ENCODE results near the gene TEKT2.

TEKT2 gene

DNA sequence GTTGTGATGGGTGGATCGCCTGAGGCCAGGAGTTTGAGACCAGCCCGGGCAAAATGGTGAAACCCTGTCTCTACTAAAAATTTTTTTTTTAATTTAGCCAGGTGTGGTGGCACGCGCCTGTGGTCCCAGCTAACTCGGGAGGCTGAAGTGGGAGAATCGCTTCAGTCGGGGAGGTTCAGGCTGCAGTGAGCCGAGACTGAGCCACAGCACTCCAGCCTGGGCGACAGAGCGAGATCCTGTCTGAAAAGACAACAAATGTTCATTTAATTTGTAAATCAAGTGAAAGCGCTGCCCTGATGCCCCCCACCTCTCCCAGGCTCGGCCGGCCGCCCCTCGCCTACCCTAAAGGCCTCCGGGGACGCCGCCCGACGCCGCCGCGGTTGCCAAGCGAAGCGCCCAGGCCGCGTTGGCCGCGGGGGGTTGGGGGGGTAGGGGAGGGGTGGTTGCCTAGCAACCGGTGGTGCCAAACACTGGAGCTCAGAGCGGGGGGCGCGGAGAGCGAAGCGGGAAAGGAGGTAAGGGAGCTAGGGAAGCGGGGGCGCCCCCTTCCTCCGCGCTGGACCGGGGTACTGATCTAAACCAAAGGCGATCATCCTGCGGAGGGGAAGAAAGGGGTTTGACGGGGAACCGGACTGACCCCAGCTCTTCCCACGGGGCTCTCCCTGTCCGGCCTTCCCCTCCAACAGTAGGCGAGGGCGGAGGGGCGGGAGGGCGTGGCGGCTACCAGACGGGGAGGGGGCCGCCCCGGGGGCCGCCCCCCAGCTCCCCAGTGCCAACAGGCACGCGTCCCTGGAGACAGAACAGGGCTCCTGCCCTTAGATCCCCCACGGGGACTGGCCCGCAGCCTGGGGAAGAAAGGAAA lies at the start of gene TEKT2:
TSS of gene TEKT2 (plus strand) at position 460 of the 862 bp plus-strand sequence. CDS start 828 bp downstream, outside the sequence.
- no peak for DNase-seq (ENCODE audit: low read depth in 3 of 3)

- no peak for DNase-seq (ENCODE audit: low read depth in 3 of 3)
These were observed 49.2 kb upstream of the TEKT2 start for GRCh38 chr1:36034692-36035091.

DNA sequence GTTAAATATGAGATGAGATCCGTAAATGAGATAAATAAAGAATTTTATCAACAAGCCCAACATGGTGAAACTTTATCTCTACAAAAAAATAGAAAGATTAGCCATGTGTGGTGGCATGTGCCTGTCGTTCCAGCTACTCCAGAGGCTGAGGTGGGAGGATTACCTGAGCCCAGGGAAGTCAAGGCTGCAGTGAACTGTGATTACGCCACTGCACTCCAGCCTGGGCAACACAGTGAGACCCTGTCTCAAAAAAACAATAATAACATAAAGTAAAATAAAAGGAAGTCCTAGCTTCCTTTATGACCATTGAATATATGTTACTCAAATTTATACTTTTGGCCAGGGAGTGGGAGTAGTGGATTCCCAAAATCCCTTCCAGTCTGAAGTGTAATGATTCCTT lies 48.7 kb upstream of the TEKT2 start:
- no peak for DNase-seq (ENCODE audit: low read depth in 3 of 3)

- no peak for DNase-seq (ENCODE audit: low read depth in 3 of 3)
These were observed 43.7 kb upstream of the TEKT2 start for GRCh38 chr1:36040238-36040637.

DNA sequence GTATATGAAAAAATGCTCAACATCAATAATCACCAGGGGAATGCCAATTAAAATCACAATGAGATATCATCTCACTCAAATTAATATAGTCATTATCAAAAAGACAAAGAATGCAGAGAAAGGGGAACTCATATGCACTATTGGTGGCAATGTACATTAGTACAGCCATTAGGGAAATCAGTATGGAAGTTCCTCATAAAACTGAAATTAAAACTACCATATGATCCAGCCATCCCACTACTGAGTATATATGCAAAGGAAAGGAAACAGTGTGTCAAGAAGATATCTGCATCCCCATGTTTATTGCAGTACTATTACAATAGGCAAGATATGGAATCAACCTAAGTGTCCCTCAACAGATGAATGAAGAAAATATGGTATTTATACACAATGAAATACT lies 32.1 kb upstream of the TEKT2 start:
- DNase-seq (ENCODE audit: low read depth in 3 of 3) = no peak

DNA sequence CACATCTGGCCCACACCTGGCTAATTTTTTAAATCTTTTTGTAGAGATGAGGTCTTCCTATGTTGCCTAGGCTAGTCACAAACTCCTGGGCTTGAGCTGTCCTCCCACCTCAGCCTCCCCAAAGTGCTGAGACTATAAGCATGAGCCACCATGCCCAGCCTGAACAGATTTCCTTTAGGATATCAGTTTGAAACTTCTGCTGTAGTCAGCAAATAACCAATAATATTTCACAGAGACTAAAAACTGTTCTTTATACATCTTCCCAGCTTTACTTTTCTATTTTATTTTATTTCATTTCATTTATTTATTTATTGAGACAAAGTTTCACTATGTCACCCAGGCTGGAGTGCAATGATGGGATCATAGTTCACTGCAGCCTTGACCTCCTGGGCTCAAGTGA lies 29.9 kb upstream of the TEKT2 start:
- DNase-seq (ENCODE audit: low read depth in 3 of 3) = no peak

- no peak for DNase-seq (ENCODE audit: low read depth in 3 of 3)
These were observed 28.2 kb upstream of the TEKT2 start for GRCh38 chr1:36055706-36056105.

- DNase-seq (ENCODE audit: low read depth in 3 of 3) = no peak
These were observed 21.6 kb upstream of the TEKT2 start for GRCh38 chr1:36062315-36062714.

DNA sequence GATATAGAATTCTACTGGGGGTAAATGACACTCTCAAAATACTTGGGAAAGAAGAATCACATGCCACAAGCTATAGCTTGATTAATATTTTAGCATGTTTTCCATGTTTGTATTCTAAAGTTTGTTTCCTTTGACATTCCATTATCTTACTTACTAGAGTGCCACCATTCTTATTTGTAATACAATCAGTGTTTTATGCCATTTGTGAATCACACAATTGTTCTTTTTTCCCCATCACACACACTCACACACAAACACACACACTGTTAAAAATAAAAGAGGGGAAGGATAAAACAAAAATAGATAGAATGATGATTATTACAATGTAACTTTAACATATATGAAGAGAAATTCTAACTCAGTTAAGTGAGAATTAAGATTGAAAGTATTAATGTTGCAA lies 16.0 kb upstream of the TEKT2 start:
- no peak for DNase-seq (ENCODE audit: low read depth in 3 of 3)

GRCh38 chr1:36068866-36069265 lies 15.0 kb upstream of the TEKT2 start:
- DNase-seq (ENCODE audit: low read depth in 3 of 3) = no peak

DNA sequence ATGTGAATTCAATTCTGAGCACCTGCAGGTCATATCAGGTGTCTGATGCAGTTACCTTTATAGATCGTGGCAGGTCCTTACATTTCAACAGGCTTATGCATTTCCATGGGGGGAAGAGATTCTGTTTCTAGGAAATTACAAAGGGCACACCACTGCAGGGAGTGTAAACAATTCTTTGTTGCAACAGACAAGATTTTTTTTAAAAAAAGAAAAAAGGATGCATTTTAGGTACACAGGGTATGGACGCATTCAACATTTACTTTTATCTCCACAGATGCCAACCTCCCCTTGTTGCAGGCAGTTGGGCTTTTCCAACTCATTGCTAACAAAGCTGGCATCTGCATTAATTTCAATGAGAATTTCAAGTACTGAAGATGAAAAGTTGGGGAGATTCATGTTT lies 13.5 kb upstream of the TEKT2 start:
- DNase-seq (ENCODE audit: low read depth in 3 of 3) = no peak

DNA sequence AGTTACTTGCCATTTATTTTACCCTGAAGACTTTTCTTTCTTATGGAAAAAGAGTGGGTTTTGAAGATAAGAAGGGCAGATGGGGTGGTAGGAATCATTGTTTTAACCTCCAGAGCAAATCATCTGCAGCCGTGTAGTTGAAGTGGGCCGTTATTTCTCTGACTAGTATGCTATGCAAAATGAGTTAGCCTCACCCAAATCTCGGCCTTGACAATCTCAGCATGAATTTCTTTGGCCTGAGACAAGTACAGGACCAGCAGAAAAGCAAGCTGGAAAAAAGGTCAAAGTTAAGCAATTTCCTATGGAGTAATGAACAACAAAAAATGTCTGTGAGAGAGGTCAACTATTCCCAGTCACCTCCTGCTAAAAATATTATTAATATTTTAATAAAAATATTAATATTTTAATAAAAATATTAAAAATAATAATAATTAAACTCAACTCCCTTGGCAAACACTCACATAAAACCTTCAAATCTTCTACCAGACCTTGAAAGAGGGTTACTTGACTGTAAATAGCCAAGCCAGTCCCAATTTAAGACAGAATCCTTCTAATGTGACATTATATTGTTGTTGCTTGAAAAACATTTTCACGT lies 6.8 kb upstream of the TEKT2 start:
- no peak for DNase-seq (ENCODE audit: low read depth in 3 of 3)

DNA sequence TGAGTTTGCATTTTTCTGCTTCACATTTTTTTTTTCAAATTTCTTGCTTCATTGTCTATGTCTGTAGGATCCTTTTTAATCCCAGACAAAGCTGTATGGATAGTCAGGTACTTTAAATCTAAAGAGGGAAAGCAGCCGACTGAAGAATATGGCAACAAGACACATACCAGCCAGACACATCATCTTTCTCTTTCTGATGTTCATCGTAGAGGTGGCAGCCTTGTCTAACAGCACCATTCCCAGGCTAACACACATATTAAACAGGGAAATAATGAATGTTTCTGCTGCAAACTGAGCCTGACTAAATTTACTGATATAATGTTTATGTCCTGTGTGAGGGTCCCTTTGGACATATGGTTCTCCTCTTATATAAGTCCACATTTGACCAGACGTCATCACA lies 3.7 kb upstream of the TEKT2 start:
- no peak for DNase-seq (ENCODE audit: low read depth in 3 of 3)

DNA sequence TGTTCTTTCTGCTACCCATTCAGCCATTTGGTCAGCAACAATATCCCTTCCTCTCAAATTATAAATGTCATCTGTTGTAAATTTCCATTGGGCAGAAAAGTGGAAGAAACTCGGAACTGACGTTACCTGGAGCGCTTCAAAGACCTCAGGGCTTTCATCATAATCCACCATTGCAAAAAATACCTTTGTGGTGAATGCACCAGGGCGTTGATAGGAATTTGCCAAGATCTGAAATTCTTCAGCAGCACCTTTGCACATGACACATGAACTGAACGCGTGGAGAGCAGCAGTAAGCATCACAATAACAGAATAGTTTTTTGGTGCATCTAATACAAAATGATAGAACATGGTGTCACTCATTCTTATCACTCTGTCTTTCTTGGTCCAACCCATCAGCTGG lies 3.1 kb upstream of the TEKT2 start:
- DNase-seq (ENCODE audit: low read depth in 3 of 3) = no peak

- no peak for DNase-seq (ENCODE audit: low read depth in 3 of 3)
These were observed 1.9 kb upstream of the TEKT2 start for GRCh38 chr1:36081926-36082485.

DNA sequence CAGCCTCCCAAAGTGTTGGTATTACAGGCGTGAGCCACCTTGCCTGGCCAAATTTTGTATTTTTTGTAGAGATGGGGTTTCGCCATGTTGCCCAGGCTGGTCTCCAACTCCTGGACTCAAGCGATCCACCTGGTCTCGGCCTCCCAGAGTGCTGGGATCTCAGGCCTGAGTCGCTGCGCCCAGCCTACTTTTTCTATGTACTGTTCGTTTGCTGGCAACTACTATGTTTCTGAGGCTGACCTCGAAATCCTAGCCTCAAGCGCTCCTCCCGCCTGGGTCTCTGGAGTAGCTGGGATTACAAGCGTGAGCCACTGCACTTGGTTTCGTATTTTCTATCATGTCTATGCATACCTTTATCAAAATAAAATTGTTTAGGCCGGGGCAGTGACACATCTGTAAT lies 675 bp upstream of the TEKT2 start:
- no peak for DNase-seq (ENCODE audit: low read depth in 3 of 3)

DNA sequence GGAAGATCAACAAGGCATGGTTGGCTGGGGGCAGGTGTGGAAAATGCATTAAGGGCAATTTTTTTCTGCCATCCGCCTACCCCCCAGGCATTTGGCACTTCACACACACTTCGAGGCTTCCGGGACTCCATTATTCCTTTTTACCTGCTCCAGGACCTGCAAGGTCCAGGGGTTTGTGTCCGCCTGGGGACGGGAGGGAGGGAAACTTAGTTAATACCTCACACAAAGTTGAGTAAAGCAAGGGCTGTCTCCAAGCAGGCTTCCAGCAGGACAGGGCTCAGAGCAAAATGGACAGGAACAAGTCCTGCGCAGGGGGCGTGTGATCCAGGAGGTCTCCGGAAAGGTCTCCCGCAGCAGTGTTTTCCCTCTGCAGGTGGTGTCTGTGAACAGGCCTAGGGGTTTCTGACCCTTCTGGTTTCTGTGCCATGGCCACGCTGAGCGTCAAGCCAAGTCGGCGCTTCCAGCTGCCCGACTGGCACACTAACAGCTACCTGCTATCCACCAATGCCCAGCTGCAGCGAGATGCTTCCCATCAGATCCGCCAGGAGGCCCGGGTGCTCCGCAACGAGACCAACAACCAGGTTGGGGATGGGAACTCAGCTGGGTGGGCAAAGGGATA lies 712 bp downstream of the TEKT2 start:
- no peak for DNase-seq (ENCODE audit: low read depth in 3 of 3)

DNA sequence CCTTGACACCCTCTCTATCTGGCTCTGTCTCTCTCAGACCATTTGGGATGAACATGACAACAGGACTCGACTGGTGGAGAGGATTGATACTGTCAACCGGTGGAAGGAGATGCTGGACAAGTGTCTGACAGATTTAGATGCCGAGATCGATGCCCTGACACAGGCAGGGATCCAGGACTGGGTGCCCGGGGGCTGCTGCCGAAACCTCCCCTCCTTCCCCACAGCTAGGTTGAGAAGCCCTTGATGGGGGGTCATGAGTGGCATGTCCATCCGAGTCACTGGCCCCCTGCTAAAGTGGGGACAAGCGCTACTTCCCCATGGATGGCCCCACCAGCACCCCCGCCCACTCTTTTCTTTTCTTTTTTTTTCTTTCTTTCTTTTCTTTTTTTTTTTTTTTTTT lies 1.2 kb downstream of the TEKT2 start:
- DNase-seq (ENCODE audit: low read depth in 3 of 3) = no peak

GRCh38 chr1:36085686-36086526 lies 2.0 kb downstream of the TEKT2 start:
- no peak for DNase-seq (ENCODE audit: low read depth in 3 of 3)

GRCh38 chr1:36086529-36087232 lies 2.8 kb downstream of the TEKT2 start:
- DNase-seq (ENCODE audit: low read depth in 3 of 3) = no peak

Data from stimulated activated CD4-positive, alpha-beta T cell treated with anti-CD3 and anti-CD28 coated beads, TNF-alpha, amount 100 ng/mL, for 24 hours (primary cell).